Measurements from ENCODE around the gene SBF1.
"Not testable (repeated sequence)": the region's sequence is repeated elsewhere in the genome, so short reads cannot be mapped to it uniquely, and the experiment has no call there.

SBF1 gene

DNA sequence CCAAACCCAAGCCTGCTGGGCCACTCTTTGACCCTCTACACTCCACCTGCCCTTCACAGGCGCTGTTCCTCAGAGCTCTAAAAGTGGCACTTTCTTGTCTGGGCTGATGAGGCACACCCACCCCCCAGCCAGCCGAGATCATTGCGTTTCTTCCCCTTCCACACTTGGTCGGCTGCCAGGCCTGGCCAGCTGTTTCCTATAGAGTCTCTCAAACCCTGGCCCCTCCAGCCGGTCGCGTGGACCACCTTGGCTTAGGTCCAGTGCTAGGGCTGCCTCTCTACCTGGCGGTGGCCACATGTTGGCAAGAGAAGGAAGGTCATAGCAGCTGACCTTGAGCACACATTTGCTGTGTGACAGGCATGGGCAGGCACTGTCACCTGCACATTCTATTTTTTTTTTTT, 71.1 kb downstream of the SBF1 start:
- Histone ChIP-seq H3K36me3 (ENCODE audit: control insufficient read depth, insufficient read depth, low read length) (peaks cover 5% of the 10 kb centered on the region), H3K27ac (ENCODE audit: low read length) (no peak overlapping the region), H3K27me3 (ENCODE audit: control insufficient read depth, insufficient read depth, low read length) (no peaks in the 10 kb centered on the region), H3K4me3 (ENCODE audit: low read length) (no peak overlapping the region), H3K9me3 (ENCODE audit: control insufficient read depth, insufficient read depth, low read length) (no peaks in the 10 kb centered on the region), H3K4me1 (ENCODE audit: control insufficient read depth, insufficient read depth, low read length) (no peaks in the 10 kb centered on the region)
- DNase-seq (ENCODE audit: low read depth, low spot score): no peak
- no CpG with 5 or more reads among the region's 8 CpGs for WGBS (ENCODE audit: insufficient coverage, insufficient read length)

DNA sequence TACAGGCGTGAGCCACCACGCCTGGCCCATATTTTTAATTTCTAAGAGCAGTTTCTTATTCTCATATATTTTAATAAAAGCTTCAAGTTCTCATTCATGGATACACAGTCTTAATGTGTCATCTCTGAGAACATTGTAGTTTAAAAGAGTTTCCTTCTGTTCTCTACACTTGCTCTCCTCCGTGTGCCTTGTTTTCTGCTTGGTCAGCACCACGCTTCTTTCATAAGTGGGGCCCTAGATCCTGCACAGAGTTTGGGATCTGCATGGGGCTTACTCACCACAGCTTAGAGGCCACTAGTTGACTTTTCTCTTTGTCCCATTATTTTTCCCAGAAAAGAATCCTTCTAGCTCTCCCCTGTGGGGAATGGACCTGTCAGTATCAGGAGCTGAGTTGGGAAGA, 72.9 kb downstream of the SBF1 start:
- no peak overlapping the region for H3K27ac ChIP-seq (ENCODE audit: low read length)
- H3K9me3 ChIP-seq (ENCODE audit: control insufficient read depth, insufficient read depth, low read length): no peaks in the 10 kb centered on the region
- no peaks in the 10 kb centered on the region for H3K4me1 ChIP-seq (ENCODE audit: control insufficient read depth, insufficient read depth, low read length)
- peaks cover 5% of the 10 kb centered on the region for H3K36me3 ChIP-seq (ENCODE audit: control insufficient read depth, insufficient read depth, low read length)
- no peak for DNase-seq (ENCODE audit: low read depth, low spot score)
- WGBS (ENCODE audit: insufficient coverage, insufficient read length): no CpG with 5 or more reads among the region's 4 CpGs
- H3K27me3 ChIP-seq (ENCODE audit: control insufficient read depth, insufficient read depth, low read length): no peaks in the 10 kb centered on the region
- H3K4me3 ChIP-seq (ENCODE audit: low read length): no peak overlapping the region

DNA sequence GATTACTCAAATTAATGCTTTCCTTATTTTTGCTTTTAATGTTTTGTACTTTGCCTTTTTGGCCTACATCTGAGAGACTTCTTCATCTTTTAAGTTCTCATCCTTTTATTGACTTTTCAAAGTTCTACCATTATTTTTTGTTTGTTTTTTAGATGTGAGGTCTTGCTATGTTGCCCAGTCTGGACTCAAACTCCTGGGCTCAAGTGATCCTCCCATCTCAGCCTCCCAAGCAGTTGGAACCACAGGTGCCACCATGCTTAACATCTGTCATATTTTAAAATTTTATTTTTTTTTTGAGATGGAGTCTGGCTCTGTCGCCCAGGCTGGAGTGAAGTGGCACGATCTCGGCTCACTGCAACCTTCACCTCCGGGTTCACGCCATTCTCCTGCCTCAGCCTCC, 73.9 kb downstream of the SBF1 start:
- DNase-seq (ENCODE audit: low read depth, low spot score): no peak
- no peak overlapping the region for H3K27ac ChIP-seq (ENCODE audit: low read length)
- H3K27me3 ChIP-seq (ENCODE audit: control insufficient read depth, insufficient read depth, low read length): no peaks in the 10 kb centered on the region
- no peaks in the 10 kb centered on the region for H3K9me3 ChIP-seq (ENCODE audit: control insufficient read depth, insufficient read depth, low read length)
- H3K4me3 ChIP-seq (ENCODE audit: low read length): no peak overlapping the region
- no CpG with 5 or more reads among the region's 5 CpGs for WGBS (ENCODE audit: insufficient coverage, insufficient read length)
- H3K4me1 ChIP-seq (ENCODE audit: control insufficient read depth, insufficient read depth, low read length): 0 out of 2 replicates have a peak, but pooled peaks cover 2% of the 10 kb centered on the region
- H3K36me3 ChIP-seq (ENCODE audit: control insufficient read depth, insufficient read depth, low read length): no peaks in the 10 kb centered on the region

DNA sequence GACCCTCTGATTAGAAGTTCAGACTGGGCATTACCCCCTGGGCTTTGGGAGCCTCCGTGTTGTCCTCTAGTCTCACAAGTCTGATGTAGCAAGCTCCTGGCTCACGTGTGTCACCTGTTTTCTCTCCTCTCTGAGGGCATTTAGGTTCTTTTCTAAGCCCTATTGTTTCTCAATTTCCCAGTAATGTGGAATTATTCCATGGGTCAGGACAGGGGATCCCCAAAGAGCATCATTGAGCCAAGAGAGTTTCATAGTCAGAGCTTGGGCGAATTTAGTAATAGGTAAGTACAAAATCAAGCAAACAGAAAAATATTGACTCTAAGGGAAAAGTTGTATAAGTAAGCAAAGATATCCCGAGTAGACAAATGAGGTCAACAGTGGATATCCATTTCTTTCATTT, 74.4 kb downstream of the SBF1 start:
- Histone ChIP-seq H3K36me3 (ENCODE audit: control insufficient read depth, insufficient read depth, low read length) (no peaks in the 10 kb centered on the region), H3K27me3 (ENCODE audit: control insufficient read depth, insufficient read depth, low read length) (no peaks in the 10 kb centered on the region), H3K4me3 (ENCODE audit: low read length) (no peak overlapping the region), H3K9me3 (ENCODE audit: control insufficient read depth, insufficient read depth, low read length) (no peaks in the 10 kb centered on the region), H3K27ac (ENCODE audit: low read length) (no peak overlapping the region), H3K4me1 (ENCODE audit: control insufficient read depth, insufficient read depth, low read length) (0 out of 2 replicates have a peak, but pooled peaks cover 2% of the 10 kb centered on the region)
- no CpG with 5 or more reads among the region's 4 CpGs for WGBS (ENCODE audit: insufficient coverage, insufficient read length)
- DNase-seq (ENCODE audit: low read depth, low spot score): no peak

DNA sequence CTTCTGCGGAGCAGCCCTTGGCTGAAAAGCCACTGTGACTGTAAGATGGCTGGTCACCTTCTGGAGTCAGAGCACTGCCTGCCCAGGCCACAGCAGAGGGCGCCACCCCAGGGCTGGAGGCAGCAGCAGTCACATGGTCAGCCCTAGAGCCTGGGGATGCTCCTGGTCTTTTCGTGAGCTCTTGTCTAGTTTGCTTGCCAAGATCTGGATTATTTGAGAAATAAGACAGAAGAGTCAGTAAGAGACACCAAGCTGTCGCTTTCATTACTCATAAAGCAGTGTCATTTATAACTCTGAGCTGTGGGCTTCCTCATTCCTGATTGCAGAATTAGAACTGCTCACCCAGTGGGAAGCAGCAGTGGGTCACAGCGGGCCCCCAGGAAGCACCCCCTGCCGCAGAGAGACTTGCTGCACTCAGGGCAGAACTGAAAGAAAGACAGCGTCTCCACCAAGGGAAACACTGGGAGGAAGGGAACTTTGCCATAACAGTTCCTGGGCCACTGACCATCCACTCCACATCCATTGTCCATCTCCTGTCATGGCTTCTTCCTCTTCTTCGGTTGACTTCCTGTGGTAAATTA, 75.0 kb downstream of the SBF1 start:
- peak; percentile 37 for DNase-seq (ENCODE audit: low read depth, low spot score)
- Histone ChIP-seq H3K27me3 (ENCODE audit: control insufficient read depth, insufficient read depth, low read length) (no peaks in the 10 kb centered on the region), H3K27ac (ENCODE audit: low read length) (no peak overlapping the region), H3K9me3 (ENCODE audit: control insufficient read depth, insufficient read depth, low read length) (no peaks in the 10 kb centered on the region), H3K4me3 (ENCODE audit: low read length) (no peak overlapping the region), H3K36me3 (ENCODE audit: control insufficient read depth, insufficient read depth, low read length) (no peaks in the 10 kb centered on the region), H3K4me1 (ENCODE audit: control insufficient read depth, insufficient read depth, low read length) (0 out of 2 replicates have a peak, but pooled peaks cover 2% of the 10 kb centered on the region)
- WGBS (ENCODE audit: insufficient coverage, insufficient read length): no CpG with 5 or more reads among the region's 8 CpGs

DNA sequence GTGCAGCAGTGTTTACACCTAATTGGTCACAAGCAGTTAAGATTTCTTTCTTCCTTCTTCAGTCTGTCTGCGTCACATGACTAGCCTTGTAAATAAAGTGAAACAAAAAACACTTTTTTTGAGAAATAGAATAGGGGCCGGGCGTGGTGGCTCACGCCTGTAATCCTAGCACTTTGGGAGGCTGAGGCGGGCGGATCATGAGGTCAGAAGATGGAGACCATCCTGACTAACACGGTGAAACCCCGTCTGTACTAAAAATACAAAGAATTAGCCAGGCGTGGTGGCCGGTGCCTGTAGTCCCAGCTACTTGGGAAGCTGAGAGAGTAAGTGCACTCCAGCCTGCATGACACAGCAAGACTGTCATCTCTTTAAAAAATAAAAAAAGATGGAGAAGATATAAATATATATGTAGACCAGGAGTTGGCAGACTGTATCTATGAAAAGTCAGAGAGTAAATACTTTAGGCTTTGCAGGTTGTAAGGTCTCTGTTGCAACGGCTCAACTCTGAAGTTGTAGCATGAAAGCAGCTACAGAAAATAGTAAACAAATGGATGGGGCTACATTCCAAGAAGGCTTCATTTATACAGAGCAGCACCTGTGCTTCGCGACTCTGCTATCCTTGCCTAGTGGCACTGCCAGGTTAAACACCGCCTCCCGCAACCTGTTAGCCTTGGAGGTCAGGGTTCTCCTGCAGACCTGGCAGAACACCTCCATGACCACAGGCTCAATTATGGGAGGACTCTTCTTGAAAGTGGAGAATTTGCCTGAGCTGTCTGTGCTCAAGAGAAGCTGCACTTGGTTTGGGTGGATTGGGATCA, 75.8 kb downstream of the SBF1 start:
- WGBS (ENCODE audit: insufficient coverage, insufficient read length): no CpG with 5 or more reads among the region's 15 CpGs
- no peaks in the 10 kb centered on the region for H3K9me3 ChIP-seq (ENCODE audit: control insufficient read depth, insufficient read depth, low read length)
- no peak for DNase-seq (ENCODE audit: low read depth, low spot score)
- no peaks in the 10 kb centered on the region for H3K36me3 ChIP-seq (ENCODE audit: control insufficient read depth, insufficient read depth, low read length)
- H3K27ac ChIP-seq (ENCODE audit: low read length): no peak overlapping the region
- H3K27me3 ChIP-seq (ENCODE audit: control insufficient read depth, insufficient read depth, low read length): no peaks in the 10 kb centered on the region
- H3K4me3 ChIP-seq (ENCODE audit: low read length): no peak overlapping the region
- H3K4me1 ChIP-seq (ENCODE audit: control insufficient read depth, insufficient read depth, low read length): 0 out of 2 replicates have a peak, but pooled peaks cover 2% of the 10 kb centered on the region

DNA sequence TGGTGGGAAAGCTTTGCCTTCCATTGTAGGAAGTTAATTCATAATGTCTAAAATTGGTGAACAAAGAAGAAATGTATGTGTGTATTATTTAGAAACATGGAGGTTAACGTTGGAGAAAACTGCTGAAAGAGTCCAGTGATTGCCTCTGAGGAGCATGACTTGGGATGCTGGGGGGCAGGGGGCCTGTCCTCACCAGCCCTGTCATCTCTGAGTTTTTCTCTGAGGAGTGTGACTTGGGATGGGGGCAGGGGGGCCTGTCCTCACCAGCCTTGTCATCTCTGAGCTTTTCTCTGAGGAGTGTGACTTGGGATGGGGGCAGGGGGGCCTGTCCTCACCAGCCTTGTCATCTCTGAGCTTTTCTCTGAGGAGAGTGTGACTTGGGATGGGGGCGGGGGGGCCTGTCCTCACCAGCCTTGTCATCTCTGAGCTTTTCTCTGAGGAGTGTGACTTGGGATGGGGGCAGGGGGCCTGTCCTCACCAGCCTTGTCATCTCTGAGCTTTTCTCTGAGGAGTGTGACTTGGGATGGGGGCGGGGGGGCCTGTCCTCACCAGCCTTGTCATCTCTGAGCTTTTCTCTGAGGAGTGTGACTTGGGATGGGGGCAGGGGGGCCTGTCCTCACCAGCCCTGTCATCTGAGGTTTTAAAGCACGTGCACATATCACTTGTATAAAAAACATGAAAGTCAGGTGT, 77.3 kb downstream of the SBF1 start:
- H3K9me3 ChIP-seq (ENCODE audit: control insufficient read depth, insufficient read depth, low read length); H3K4me1 ChIP-seq (ENCODE audit: control insufficient read depth, insufficient read depth, low read length); H3K4me3 ChIP-seq (ENCODE audit: low read length); H3K27me3 ChIP-seq (ENCODE audit: control insufficient read depth, insufficient read depth, low read length); DNase-seq (ENCODE audit: low read depth, low spot score); H3K36me3 ChIP-seq (ENCODE audit: control insufficient read depth, insufficient read depth, low read length); H3K27ac ChIP-seq (ENCODE audit: low read length): not testable (repeated sequence)
- WGBS (ENCODE audit: insufficient coverage, insufficient read length): no CpG with 5 or more reads among the region's 4 CpGs

DNA sequence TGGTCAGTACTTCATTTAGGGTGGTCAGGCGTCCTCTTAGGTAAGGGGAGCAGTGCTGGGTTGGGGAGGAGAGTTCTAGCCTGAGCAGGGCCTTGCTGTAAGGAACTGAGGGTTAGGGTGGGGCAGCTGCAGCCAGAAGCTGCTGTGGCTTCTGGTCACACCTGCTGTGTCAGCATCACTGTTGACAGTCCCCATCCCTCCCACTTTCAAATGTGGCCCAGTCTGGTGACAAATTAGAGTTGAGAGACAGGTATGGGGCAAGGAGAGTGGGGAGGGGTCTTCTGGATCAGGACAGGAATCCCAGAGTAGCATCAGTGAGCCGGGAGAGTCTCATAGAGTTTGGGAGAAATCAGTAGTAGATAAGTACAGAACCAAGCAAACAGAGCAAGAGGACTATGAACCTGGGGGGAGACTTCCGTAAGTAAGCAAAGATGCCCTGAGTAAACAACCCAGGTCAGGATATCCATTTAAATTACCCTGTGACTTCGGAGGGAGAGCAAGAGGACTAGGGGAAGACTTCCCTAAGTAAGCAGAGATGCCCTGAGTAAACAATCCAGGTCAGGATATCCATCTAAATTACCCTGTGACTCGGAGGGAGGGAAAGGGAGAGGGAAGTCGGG, 78.0 kb downstream of the SBF1 start:
- WGBS (ENCODE audit: insufficient coverage, insufficient read length): no CpG with 5 or more reads among the region's 6 CpGs
- H3K36me3 ChIP-seq (ENCODE audit: control insufficient read depth, insufficient read depth, low read length): no peaks in the 10 kb centered on the region
- H3K4me3 ChIP-seq (ENCODE audit: low read length): no peak overlapping the region
- H3K27ac ChIP-seq (ENCODE audit: low read length): no peak overlapping the region
- DNase-seq (ENCODE audit: low read depth, low spot score): no peak
- H3K9me3 ChIP-seq (ENCODE audit: control insufficient read depth, insufficient read depth, low read length): no peaks in the 10 kb centered on the region
- H3K4me1 ChIP-seq (ENCODE audit: control insufficient read depth, insufficient read depth, low read length): 0 out of 2 replicates have a peak, but pooled peaks cover 2% of the 10 kb centered on the region
- H3K27me3 ChIP-seq (ENCODE audit: control insufficient read depth, insufficient read depth, low read length): no peaks in the 10 kb centered on the region

Data from iPS DF 6.9 (cell line).